IMR-90 (cell line): ENCODE results near the gene CCT4. TPM values are rescaled to one million over a fixed set of nuclear protein-coding genes. Genes with fewer than 3 reads are reported as not detected.

Experiments
- ATAC-seq: fragments of 200-7000 bp; cut with Tn5 transposase; 2 replicates; pipeline ENCODE4 v1.9.1; 2020; ENCODE audit warnings: low read depth, mild to moderate bottlenecking, moderate library complexity
- BruUV-seq: library from RNA; stranded (reverse); fragments of 400-500 nt; replicated peaks from 2 replicates; lab custom pipeline; 2021; lab: Mats Ljungman, UMichigan
- CTCF ChIA-PET: fragments of 300-600 bp; formaldehyde crosslinking; extraction: SDS; loops from one replicate; lab custom pipeline; 2021; ENCODE audit warnings: antibody characterized with exemption; lab: Yijun Ruan, JAX
- POLR2A ChIA-PET: fragments of 300-600 bp; sonication (Branson Sonifier 250); formaldehyde crosslinking; loops from one replicate; lab custom pipeline; 2022; ENCODE audit warnings: antibody characterized with exemption; ENCODE audit not compliant: unreplicated experiment; lab: Charles Lee
- DNase-seq: peaks from one replicate; pipeline ENCODE4 v3.0.0; 2013
- H2AFZ ChIP-seq: replicated peaks from 2 replicates; pipeline ENCODE3; 2013; ENCODE audit warnings: low read length, mild to moderate bottlenecking; ENCODE audit not compliant: poor library complexity
- H2AK5ac ChIP-seq: 2 replicates; pipeline ENCODE4 v1.6.1; 2013; ENCODE audit warnings: low read depth, low read length, inconsistent platforms
- H2AK9ac ChIP-seq: replicated peaks from 2 replicates; pipeline ENCODE3; 2013; ENCODE audit warnings: mild to moderate bottlenecking, low read depth, low read length, moderate library complexity; ENCODE audit not compliant: poor library complexity
- H2BK120ac ChIP-seq: 2 replicates; pipeline ENCODE4 v1.6.1; 2013; ENCODE audit warnings: low read depth, low read length, inconsistent platforms
- H2BK15ac ChIP-seq: 3 replicates; pipeline ENCODE4 v1.6.1; 2013; ENCODE audit warnings: low read depth, low read length, inconsistent platforms
- H2BK20ac ChIP-seq: 2 replicates; pipeline ENCODE4 v1.6.1; 2013; ENCODE audit warnings: low read depth, mild to moderate bottlenecking, inconsistent platforms, low read length, moderate library complexity
- H2BK5ac ChIP-seq: 2 replicates; pipeline ENCODE4 v1.6.1; 2013; ENCODE audit warnings: mild to moderate bottlenecking, low read depth, low read length, inconsistent platforms; ENCODE audit not compliant: poor library complexity, severe bottlenecking
- H3K14ac ChIP-seq: replicated peaks from 2 replicates; pipeline ENCODE4 v1.6.1; 2013; ENCODE audit warnings: low read depth, low read length, inconsistent platforms
- H3K18ac ChIP-seq: 2 replicates; pipeline ENCODE4 v1.6.1; 2013; ENCODE audit warnings: low read depth, low read length, control low read depth
- H3K23ac ChIP-seq: 2 replicates; pipeline ENCODE4 v1.6.1; 2013; ENCODE audit warnings: low read depth, low read length, inconsistent platforms
- H3K27ac ChIP-seq: 2 replicates; pipeline ENCODE4 v1.5.1; 2013; ENCODE audit warnings: mild to moderate bottlenecking, control low read depth, low read length; ENCODE audit not compliant: insufficient read depth
- H3K27me3 ChIP-seq: 2 replicates; pipeline ENCODE4 v1.6.1; 2013; ENCODE audit warnings: low read length; ENCODE audit not compliant: control insufficient read depth, insufficient read depth
- H3K36me3 ChIP-seq: 2 replicates; pipeline ENCODE4 v1.6.1; 2013; ENCODE audit warnings: low read length, mixed read lengths; ENCODE audit not compliant: control insufficient read depth, insufficient read depth
- H3K4ac ChIP-seq: 2 replicates; pipeline ENCODE4 v1.6.1; 2013; ENCODE audit warnings: low read depth, low read length, inconsistent platforms
- H3K4me1 ChIP-seq: 2 replicates; pipeline ENCODE4 v1.6.1; 2013; ENCODE audit warnings: low read length, mixed read lengths; ENCODE audit not compliant: control insufficient read depth, insufficient read depth
- H3K4me2 ChIP-seq: 2 replicates; pipeline ENCODE4 v1.6.1; 2013; ENCODE audit warnings: low read depth, mild to moderate bottlenecking, control low read depth, low read length, moderate library complexity
- H3K4me3 ChIP-seq: 2 replicates; pipeline ENCODE4 v1.5.1; 2013; ENCODE audit warnings: low read depth, mild to moderate bottlenecking, control low read depth, low read length, moderate library complexity; ENCODE audit not compliant: insufficient read depth
- H3K56ac ChIP-seq: 2 replicates; pipeline ENCODE4 v1.6.1; 2013; ENCODE audit warnings: low read length, inconsistent platforms; ENCODE audit not compliant: insufficient read depth; ENCODE audit errors: extremely low read depth
- H3K79me1 ChIP-seq, 2 experiments: 2 replicates each; pipeline ENCODE4 v1.6.1; 2013; ENCODE audit warnings: low read length in 2 of 2, inconsistent platforms in 1 of 2, low read depth in 1 of 2
- H3K9ac ChIP-seq: 2 replicates; pipeline ENCODE4 v1.6.1; 2013; ENCODE audit warnings: low read depth, low read length, control low read depth
- H3K9me1 ChIP-seq: 2 replicates; pipeline ENCODE4 v1.6.1; 2013; ENCODE audit warnings: low read length, inconsistent platforms; ENCODE audit not compliant: insufficient read depth
- H3K9me3 ChIP-seq: 2 replicates; pipeline ENCODE4 v1.6.1; 2013; ENCODE audit warnings: low read length; ENCODE audit not compliant: control insufficient read depth, insufficient read depth
- H4K20me1 ChIP-seq: 2 replicates; pipeline ENCODE4 v1.6.1; 2013; ENCODE audit warnings: low read length, inconsistent platforms; ENCODE audit not compliant: insufficient read depth
- H4K5ac ChIP-seq: 2 replicates; pipeline ENCODE4 v1.6.1; 2013; ENCODE audit warnings: mild to moderate bottlenecking, low read depth, low read length, control low read depth
- H4K8ac ChIP-seq, 2 experiments: 2 replicates each; pipeline ENCODE4 v1.6.1; 2013; ENCODE audit warnings: low read depth in 2 of 2, low read length in 2 of 2, control low read depth in 1 of 2, inconsistent platforms in 1 of 2
- H4K91ac ChIP-seq: 2 replicates; pipeline ENCODE4 v1.6.1; 2013; ENCODE audit warnings: low read depth, low read length, inconsistent platforms; ENCODE audit not compliant: insufficient read depth
- MAFK ChIP-seq: IDR thresholded peaks from 2 replicates; pipeline ENCODE4 v1.6.1; 2012; ENCODE audit warnings: low read depth, low read length, improper control_type of control experiment
- MAZ ChIP-seq: IDR thresholded peaks from 2 replicates; pipeline ENCODE4 v1.6.1; 2012; ENCODE audit warnings: low read depth, mild to moderate bottlenecking, low read length, improper control_type of control experiment, moderate library complexity, borderline replicate concordance
- MXI1 ChIP-seq: IDR thresholded peaks from 2 replicates; pipeline ENCODE4 v1.6.1; 2012; ENCODE audit warnings: low read depth, mild to moderate bottlenecking, low read length, moderate library complexity, borderline replicate concordance
- NFE2L2 ChIP-seq: fragments of 150-350 bp; IDR thresholded peaks from 2 replicates; pipeline ENCODE4 v1.6.1; 2016; ENCODE audit warnings: low read depth, mild to moderate bottlenecking, low read length
- SMC3 ChIP-seq: fragments of 150-350 bp; IDR thresholded peaks from 2 replicates; pipeline ENCODE4 v1.6.1; 2016; ENCODE audit warnings: low read depth, mild to moderate bottlenecking, antibody characterized with exemption, low read length, moderate library complexity
- WGBS, 2 experiments: methylation state at CpG; one replicate each; pipeline versions ENCODE4 v1.1.5 to v1.1.7; 2013; ENCODE audit warnings: missing lambda C conversion rate in 2 of 2; ENCODE audit not compliant: insufficient read length in 1 of 2; ENCODE audit errors: extremely low coverage in 2 of 2; 5-methylcytosine and 5-hydroxymethylcytosine counted together
- dilution Hi-C: fragments of 300-500 bp; cut with HindIII; formaldehyde crosslinking; loops from one replicate; pipeline ENCODE4 v1.14.3; 2018; ENCODE audit warnings: low sequenced_read_pairs; ENCODE audit not compliant: unreplicated experiment
- in situ Hi-C: fragments of 300-500 bp; cut with MboI; formaldehyde crosslinking; loops from 3 replicates; pipeline ENCODE4 v1.14.3; 2019; ENCODE audit warnings: low sequenced_read_pairs, inconsistent platforms, mixed read lengths
- intact Hi-C: fragments of 100-400 bp; cut with micrococcal nuclease; formaldehyde crosslinking; loops from 2 replicates; pipeline ENCODE4 v1.10.0; 2022
- polyA plus RNA-seq, 3 experiments: library from polyadenylated mRNA; depleted of rRNA; stranded (reverse); fragments of >200 nt; gene quantifications; 2 replicates each; pipeline ENCODE4 v1.2.3, GENCODE V29; 2012; ENCODE audit warnings: low replicate concordance in 1 of 3
- total RNA-seq: library from RNA; depleted of rRNA; stranded (reverse); fragments of >200 nt; gene quantifications from 2 replicates; pipeline ENCODE4 v1.2.3, GENCODE V29; 2012
- TF ChIP-seq, protein P1 (sequence below): conservative IDR thresholded peaks from 2 replicates; pipeline ENCODE4 v1.5.1; 2012; ENCODE audit warnings: mild to moderate bottlenecking, low read depth, low read length, improper control_type of control experiment
- TF ChIP-seq, protein P2 (sequence below): fragments of 150-350 bp; IDR thresholded peaks from 2 replicates; pipeline ENCODE4 v1.6.1; 2016; ENCODE audit warnings: low read depth, mild to moderate bottlenecking, low read length, moderate library complexity, borderline replicate concordance
- TF ChIP-seq, protein P3 (sequence below): fragments of 150-350 bp; IDR thresholded peaks from 2 replicates; pipeline ENCODE4 v1.6.1; 2017; ENCODE audit warnings: mild to moderate bottlenecking, antibody characterized with exemption, low read length, low read depth

Gene CCT4
- total and polyA plus RNA-seq, 2 of the 4 experiments (the other 2 are of a cell fraction) = 94.4 to 187 TPM

DNA sequence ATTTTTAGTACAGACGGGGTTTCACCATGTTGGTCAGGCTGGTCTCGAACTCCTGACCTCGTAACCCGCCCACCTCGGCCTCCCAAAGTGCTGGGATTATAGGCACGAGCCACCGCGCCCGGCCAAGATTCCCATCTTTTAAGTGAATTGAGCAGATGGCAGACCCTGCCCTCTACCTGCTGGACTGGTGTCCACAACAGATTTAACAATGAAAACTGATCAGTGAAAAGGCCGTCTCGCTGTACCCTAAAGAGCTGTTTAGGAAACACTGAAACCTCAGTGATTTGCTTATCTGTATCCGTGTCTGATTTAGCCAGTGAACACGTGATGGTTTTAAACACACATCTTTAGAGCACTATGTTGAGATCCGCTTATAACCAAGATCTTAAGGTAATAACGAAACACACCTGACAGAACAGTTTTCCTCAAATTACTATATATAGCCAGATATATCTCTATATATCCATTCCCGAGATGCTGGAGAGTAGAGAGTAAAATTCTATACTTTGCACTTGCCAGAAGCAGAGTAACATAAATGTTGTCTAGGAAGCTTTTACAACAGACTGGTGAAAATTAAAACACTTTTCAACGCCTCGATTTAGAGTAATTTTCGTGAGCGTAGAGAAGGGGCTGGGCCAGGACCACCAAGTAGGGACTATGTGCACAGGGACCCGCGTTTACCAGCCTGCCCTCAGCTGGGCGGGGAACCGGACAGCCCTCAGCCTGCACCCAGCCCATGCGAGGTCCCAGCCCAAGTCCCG lies 35.2 kb downstream of the CCT4 start:
- no TSS peak for BruUV-seq
- Histone ChIP-seq H2AK5ac (no peak overlapping the region), H3K9me1 (peaks cover 6% of the 10 kb centered on the region; the same call in 1 of the 2 replicates), H3K4ac (no peak overlapping the region), H3K9ac (peak overlapping the region; percentile 85), H3K18ac (no peak overlapping the region), H2BK5ac (peak overlapping the region; percentile 92), H3K27ac (peak overlapping the region; percentile 91), H4K5ac (peak overlapping the region; percentile 76; the same call in 1 of the 2 replicates), H2BK120ac (no peak overlapping the region), H3K4me3 (peak overlapping the region; percentile 93), H3K14ac (no peak overlapping the region), H3K23ac (peak overlapping the region; percentile 85; the same call in 1 of the 2 replicates), H3K27me3 (no peaks in the 10 kb centered on the region), H4K91ac (peak overlapping the region; percentile 86), H3K4me2 (peak overlapping the region; percentile 84), H3K36me3 (no peaks in the 10 kb centered on the region), H3K56ac (peak overlapping the region; percentile 68; the same call in 1 of the 2 replicates), H2AFZ (peak overlapping the region; percentile 99), H3K79me1 (peaks cover 0 to 3% of the 10 kb centered on the region in 2 experiments; a peak in 1 of 4 replicates), H4K20me1 (no peaks in the 10 kb centered on the region), H4K8ac (peak overlapping the region; percentile 19 to 74; a peak in 1 of 4 replicates), H3K4me1 (no peaks in the 10 kb centered on the region), H3K9me3 (no peaks in the 10 kb centered on the region), H2BK15ac (no peak overlapping the region), H2AK9ac (peak overlapping the region; percentile 85), H2BK20ac (no peak overlapping the region)
- ATAC-seq = peak; percentile 83
- POLR2A ChIA-PET = no interaction called here
- dilution Hi-C loops = no loop called here
- TF ChIP-seq, protein P1, sequence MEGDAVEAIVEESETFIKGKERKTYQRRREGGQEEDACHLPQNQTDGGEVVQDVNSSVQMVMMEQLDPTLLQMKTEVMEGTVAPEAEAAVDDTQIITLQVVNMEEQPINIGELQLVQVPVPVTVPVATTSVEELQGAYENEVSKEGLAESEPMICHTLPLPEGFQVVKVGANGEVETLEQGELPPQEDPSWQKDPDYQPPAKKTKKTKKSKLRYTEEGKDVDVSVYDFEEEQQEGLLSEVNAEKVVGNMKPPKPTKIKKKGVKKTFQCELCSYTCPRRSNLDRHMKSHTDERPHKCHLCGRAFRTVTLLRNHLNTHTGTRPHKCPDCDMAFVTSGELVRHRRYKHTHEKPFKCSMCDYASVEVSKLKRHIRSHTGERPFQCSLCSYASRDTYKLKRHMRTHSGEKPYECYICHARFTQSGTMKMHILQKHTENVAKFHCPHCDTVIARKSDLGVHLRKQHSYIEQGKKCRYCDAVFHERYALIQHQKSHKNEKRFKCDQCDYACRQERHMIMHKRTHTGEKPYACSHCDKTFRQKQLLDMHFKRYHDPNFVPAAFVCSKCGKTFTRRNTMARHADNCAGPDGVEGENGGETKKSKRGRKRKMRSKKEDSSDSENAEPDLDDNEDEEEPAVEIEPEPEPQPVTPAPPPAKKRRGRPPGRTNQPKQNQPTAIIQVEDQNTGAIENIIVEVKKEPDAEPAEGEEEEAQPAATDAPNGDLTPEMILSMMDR = no peak
- TF ChIP-seq MXI1 (no peak), MAZ (no peak), SMC3 (no peak), MAFK (no peak), NFE2L2 (no peak)
- TF ChIP-seq, protein P2, sequence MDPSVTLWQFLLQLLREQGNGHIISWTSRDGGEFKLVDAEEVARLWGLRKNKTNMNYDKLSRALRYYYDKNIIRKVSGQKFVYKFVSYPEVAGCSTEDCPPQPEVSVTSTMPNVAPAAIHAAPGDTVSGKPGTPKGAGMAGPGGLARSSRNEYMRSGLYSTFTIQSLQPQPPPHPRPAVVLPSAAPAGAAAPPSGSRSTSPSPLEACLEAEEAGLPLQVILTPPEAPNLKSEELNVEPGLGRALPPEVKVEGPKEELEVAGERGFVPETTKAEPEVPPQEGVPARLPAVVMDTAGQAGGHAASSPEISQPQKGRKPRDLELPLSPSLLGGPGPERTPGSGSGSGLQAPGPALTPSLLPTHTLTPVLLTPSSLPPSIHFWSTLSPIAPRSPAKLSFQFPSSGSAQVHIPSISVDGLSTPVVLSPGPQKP = no peak
- TF ChIP-seq, protein P3, sequence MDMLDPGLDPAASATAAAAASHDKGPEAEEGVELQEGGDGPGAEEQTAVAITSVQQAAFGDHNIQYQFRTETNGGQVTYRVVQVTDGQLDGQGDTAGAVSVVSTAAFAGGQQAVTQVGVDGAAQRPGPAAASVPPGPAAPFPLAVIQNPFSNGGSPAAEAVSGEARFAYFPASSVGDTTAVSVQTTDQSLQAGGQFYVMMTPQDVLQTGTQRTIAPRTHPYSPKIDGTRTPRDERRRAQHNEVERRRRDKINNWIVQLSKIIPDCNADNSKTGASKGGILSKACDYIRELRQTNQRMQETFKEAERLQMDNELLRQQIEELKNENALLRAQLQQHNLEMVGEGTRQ = peak; percentile 67
- no peak for DNase-seq
- intact Hi-C loops = no loop called here
- WGBS, 2 experiments = 27% methylated on average over 9 of the region's 26 CpGs; no CpG with 5 or more reads in 1 of the 2 experiments
- in situ Hi-C loops = no loop called here
- CTCF ChIA-PET = no interaction called here
